GM12878 (cell line): ENCODE data around the gene TXNDC17. TPM values are rescaled to one million over a fixed set of nuclear protein-coding genes. Genes with fewer than 3 reads are reported as not detected.

ENCODE experiments used
- ATAC-seq: fragments of 200-7000 bp; cut with Tn5 transposase; 3 replicates; pipeline ENCODE4 v1.9.1; 2020; ENCODE audit warnings: mild to moderate bottlenecking, moderate library complexity
- BruUV-seq: library from RNA; stranded (reverse); fragments of 400-500 nt; replicated peaks from 2 replicates; lab custom pipeline; 2021; lab: Mats Ljungman, UMichigan
- CTCF ChIA-PET: fragments of 300-600 bp; sonication (Branson Sonifier 250); formaldehyde crosslinking; extraction: SDS; loops from one replicate; lab custom pipeline; 2021; ENCODE audit warnings: inconsistent platforms; lab: Yijun Ruan, JAX
- POLR2A ChIA-PET: fragments of 350-600 bp; formaldehyde crosslinking; extraction: SDS; loops from one replicate; lab custom pipeline; 2021; ENCODE audit warnings: inconsistent platforms; lab: Charles Lee
- RAD21 ChIA-PET: fragments of 300-600 bp; sonication (Branson Sonifier 250); formaldehyde crosslinking; loops from one replicate; lab custom pipeline; 2023; ENCODE audit warnings: antibody characterized with exemption; ENCODE audit not compliant: unreplicated experiment; lab: Charles Lee
- SMC1A ChIA-PET: fragments of 300-600 bp; sonication (Branson Sonifier 250); formaldehyde crosslinking; loops from one replicate; lab custom pipeline; 2023; ENCODE audit not compliant: unreplicated experiment, uncharacterized antibody; lab: Charles Lee
- DNase-seq: peaks from one replicate; pipeline ENCODE4 v3.0.0-alpha.2; 2011; ENCODE audit warnings: low read depth, low spot score
- FAIRE-seq: peaks from 3 replicates; lab custom pipeline; 2011; peaks lifted over from hg19 to GRCh38; lab: Jason Lieb, UNC
- H2AFZ ChIP-seq: 2 replicates; pipeline ENCODE4 v1.6.0; 2011; ENCODE audit warnings: low read depth, low read length, control low read depth; ENCODE audit not compliant: control insufficient read depth
- H3K27ac ChIP-seq: 2 replicates; pipeline ENCODE4 v1.5.1; 2011; ENCODE audit warnings: control low read depth; ENCODE audit not compliant: control insufficient read depth, insufficient read depth
- H3K27me3 ChIP-seq, 2 experiments: replicated peaks in 1 of 2; 2 replicates each; pipeline versions ENCODE4 v1.6.0 to v1.6.1; 2011; ENCODE audit warnings: low read length in 1 of 2; ENCODE audit not compliant: control insufficient read depth in 2 of 2, insufficient read depth in 2 of 2
- H3K36me3 ChIP-seq, 2 experiments: 2 replicates each; pipeline ENCODE4 v1.5.1; 2011; ENCODE audit warnings: low read length in 1 of 2; ENCODE audit not compliant: control insufficient read depth in 2 of 2, insufficient read depth in 2 of 2
- H3K4me1 ChIP-seq: 2 replicates; pipeline ENCODE4 v1.6.1; 2011; ENCODE audit warnings: mild to moderate bottlenecking, low read length, moderate library complexity, mixed read lengths; ENCODE audit not compliant: control insufficient read depth, insufficient read depth
- H3K4me2 ChIP-seq: 2 replicates; pipeline ENCODE4 v1.6.0; 2011; ENCODE audit warnings: control low read depth; ENCODE audit not compliant: control insufficient read depth, insufficient read depth
- H3K4me3 ChIP-seq: fragments of 200-600 bp; sonication (generic); 2 replicates; pipeline ENCODE4 v1.5.1; 2016
- H3K79me2 ChIP-seq: 2 replicates; pipeline ENCODE4 v1.6.0; 2011; ENCODE audit warnings: low read length; ENCODE audit not compliant: control insufficient read depth, insufficient read depth
- H3K9ac ChIP-seq: 2 replicates; pipeline ENCODE4 v1.8.0; 2011; ENCODE audit warnings: low read length, control low read depth, mixed read lengths; ENCODE audit not compliant: control insufficient read depth, insufficient read depth
- H3K9me3 ChIP-seq: replicated peaks from 3 replicates; pipeline ENCODE4 v1.5.1; 2011; ENCODE audit warnings: mild to moderate bottlenecking, low read length; ENCODE audit not compliant: control insufficient read depth, insufficient read depth
- H4K20me1 ChIP-seq: 2 replicates; pipeline ENCODE4 v1.6.0; 2011; ENCODE audit not compliant: control insufficient read depth, insufficient read depth
- CHD1 ChIP-seq: IDR thresholded peaks from 2 replicates; pipeline ENCODE4 v1.6.1; 2012; ENCODE audit warnings: low read depth, low read length, improper control_type of control experiment
- GABPA ChIP-seq: IDR thresholded peaks from 2 replicates; pipeline ENCODE4 v1.6.1; 2014; ENCODE audit warnings: antibody characterized with exemption, low read depth, mild to moderate bottlenecking, inconsistent platforms
- IRF4 ChIP-seq: IDR thresholded peaks from 2 replicates; pipeline ENCODE4 v1.6.1; 2011; ENCODE audit warnings: low read depth, low read length
- MTA2 ChIP-seq: fragments of 450-650 bp; IDR thresholded peaks from 2 replicates; pipeline ENCODE4 v1.6.1; 2016; ENCODE audit warnings: low read depth, mild to moderate bottlenecking, moderate library complexity
- MTA3 ChIP-seq: IDR thresholded peaks from 2 replicates; pipeline ENCODE4 v1.6.1; 2012; ENCODE audit warnings: low read length, inconsistent platforms, borderline replicate concordance
- NFIC ChIP-seq: IDR thresholded peaks from 2 replicates; pipeline ENCODE4 v1.6.1; 2012; ENCODE audit warnings: low read depth, mild to moderate bottlenecking, inconsistent platforms, low read length, moderate library complexity
- NFYA ChIP-seq: IDR thresholded peaks from 2 replicates; pipeline ENCODE4 v1.6.1; 2011; ENCODE audit warnings: low read depth, mild to moderate bottlenecking, low read length, improper control_type of control experiment, borderline replicate concordance
- RAD21 ChIP-seq: IDR thresholded peaks from 2 replicates; pipeline ENCODE4 v1.6.1; 2011; ENCODE audit warnings: mild to moderate bottlenecking, low read depth, low read length, moderate library complexity; ENCODE audit not compliant: insufficient read depth
- RBBP5 ChIP-seq: fragments of 200-600 bp; sonication (generic); conservative IDR thresholded peaks from 2 replicates; pipeline ENCODE4 v1.6.1; 2016
- TAF1 ChIP-seq: IDR thresholded peaks from 2 replicates; pipeline ENCODE4 v1.6.1; 2011; ENCODE audit warnings: mild to moderate bottlenecking, low read depth, low read length, borderline replicate concordance
- YY1 ChIP-seq: IDR thresholded peaks from 2 replicates; pipeline ENCODE4 v1.6.1; 2011; ENCODE audit warnings: low read depth, mild to moderate bottlenecking, low read length
- WGBS: methylation state at CpG from one replicate; pipeline ENCODE4 v1.1.6; 2016; ENCODE audit warnings: low lambda C conversion rate; ENCODE audit not compliant: insufficient replicate concordance, insufficient coverage; ENCODE audit errors: missing lambda C conversion rate; 5-methylcytosine and 5-hydroxymethylcytosine counted together
- in situ Hi-C: fragments of 300-500 bp; cut with MboI; formaldehyde crosslinking; loops from 9 replicates; pipeline ENCODE4 v1.14.3; 2018; ENCODE audit warnings: mixed read lengths
- intact Hi-C: fragments of 100-400 bp; cut with micrococcal nuclease; formaldehyde crosslinking; loops from one replicate; pipeline ENCODE4 v1.14.2; 2022; ENCODE audit not compliant: unreplicated experiment
- polyA plus RNA-seq, 11 experiments: library from polyadenylated mRNA; depleted of rRNA in 4 of 11; unstranded in 6 of 11; stranded (reverse) in 5 of 11; fragments of >200 nt; fragmentation: Nextera tagmentation in 4 of 11; fragmentation: Illumina TruSeq in 1 of 11; extraction: Ambion mirVana in 4 of 11; extraction: Trizol in 1 of 11; gene quantifications; 1 replicate in 1 of 11; 2 replicates in 10 of 11; pipeline versions ENCODE4 v1.2.1 to v1.2.3, GENCODE V29; 2011 to 2016; ENCODE audit warnings: inconsistent platforms in 2 of 11, missing spikeins in 2 of 11, low read depth in 1 of 11
- total RNA-seq, 4 experiments: library from RNA; depleted of rRNA in 3 of 4; stranded (reverse); fragments of >200 nt in 3 of 4; fragmentation: Illumina TruSeq in 1 of 4; extraction: Trizol in 1 of 4; gene quantifications; 2 replicates each; pipeline versions ENCODE4 v1.2.1 to v1.2.3, GENCODE V29; 2013 to 2021
- TF ChIP-seq, protein P1 (sequence below): fragments of 450-650 bp; IDR thresholded peaks from 2 replicates; pipeline ENCODE4 v1.6.1; 2016; ENCODE audit warnings: mild to moderate bottlenecking
- TF ChIP-seq, protein P2 (sequence below): IDR thresholded peaks from 2 replicates; pipeline ENCODE4 v1.6.1; 2011; ENCODE audit warnings: mild to moderate bottlenecking, low read depth, low read length, moderate library complexity; ENCODE audit not compliant: insufficient replicate concordance

The TXNDC17 gene
- total and polyA plus RNA-seq, 10 of the 15 experiments (the other 5 are each of a cell fraction or from before 2014, with no cell fraction given) = 124 to 957 (median 216) TPM

DNA sequence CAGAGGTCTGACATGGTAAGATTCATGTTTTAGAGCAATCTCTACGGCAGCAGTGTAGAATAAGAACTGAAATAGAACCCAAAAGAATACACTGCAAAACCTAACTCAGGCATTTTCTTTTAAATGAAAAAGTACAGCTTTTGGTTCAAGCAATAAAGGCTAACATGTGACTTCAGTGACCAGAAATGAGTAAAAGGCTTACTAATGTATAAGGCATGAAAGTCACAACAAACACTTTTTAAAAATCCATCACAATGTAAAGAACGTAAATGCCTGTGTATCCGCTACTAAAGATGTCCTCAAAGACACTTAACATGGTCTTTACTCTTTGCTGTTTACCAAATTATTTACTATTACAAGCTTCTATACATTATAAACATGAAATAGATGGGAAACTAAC, 16.9 kb upstream of the TXNDC17 start (continued):
- TF ChIP-seq, protein P1, sequence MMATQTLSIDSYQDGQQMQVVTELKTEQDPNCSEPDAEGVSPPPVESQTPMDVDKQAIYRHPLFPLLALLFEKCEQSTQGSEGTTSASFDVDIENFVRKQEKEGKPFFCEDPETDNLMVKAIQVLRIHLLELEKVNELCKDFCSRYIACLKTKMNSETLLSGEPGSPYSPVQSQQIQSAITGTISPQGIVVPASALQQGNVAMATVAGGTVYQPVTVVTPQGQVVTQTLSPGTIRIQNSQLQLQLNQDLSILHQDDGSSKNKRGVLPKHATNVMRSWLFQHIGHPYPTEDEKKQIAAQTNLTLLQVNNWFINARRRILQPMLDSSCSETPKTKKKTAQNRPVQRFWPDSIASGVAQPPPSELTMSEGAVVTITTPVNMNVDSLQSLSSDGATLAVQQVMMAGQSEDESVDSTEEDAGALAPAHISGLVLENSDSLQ = no peak
- TF ChIP-seq MTA2 (no peak), YY1 (no peak), IRF4 (no peak), NFIC (no peak), MTA3 (no peak)
- TF ChIP-seq, protein P2, sequence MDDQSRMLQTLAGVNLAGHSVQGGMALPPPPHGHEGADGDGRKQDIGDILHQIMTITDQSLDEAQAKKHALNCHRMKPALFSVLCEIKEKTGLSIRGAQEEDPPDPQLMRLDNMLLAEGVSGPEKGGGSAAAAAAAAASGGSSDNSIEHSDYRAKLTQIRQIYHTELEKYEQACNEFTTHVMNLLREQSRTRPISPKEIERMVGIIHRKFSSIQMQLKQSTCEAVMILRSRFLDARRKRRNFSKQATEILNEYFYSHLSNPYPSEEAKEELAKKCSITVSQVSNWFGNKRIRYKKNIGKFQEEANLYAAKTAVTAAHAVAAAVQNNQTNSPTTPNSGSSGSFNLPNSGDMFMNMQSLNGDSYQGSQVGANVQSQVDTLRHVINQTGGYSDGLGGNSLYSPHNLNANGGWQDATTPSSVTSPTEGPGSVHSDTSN = no peak

DNA sequence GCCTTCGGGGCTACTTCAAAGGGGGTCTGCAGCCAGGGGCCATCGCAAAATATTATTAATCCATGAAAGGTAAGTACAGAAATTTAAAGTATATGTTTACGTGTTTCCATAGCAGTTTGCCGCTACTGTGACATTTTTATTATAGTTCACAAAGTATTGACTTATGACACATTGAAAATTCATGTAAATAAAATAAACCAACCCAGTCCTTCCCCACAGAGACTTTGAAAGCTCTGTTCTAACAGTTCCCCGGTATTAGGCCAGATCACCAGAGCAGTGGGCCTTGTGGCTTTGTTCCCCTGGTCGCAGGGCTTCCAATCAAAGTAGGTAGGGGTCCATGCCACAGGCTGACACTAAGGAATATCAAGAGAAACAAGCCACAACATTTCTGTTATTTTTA, 14.2 kb upstream of the TXNDC17 start:
- CTCF ChIA-PET = no interaction called here
- no peak for FAIRE-seq
- H3K36me3 ChIP-seq = peaks cover 2 to 5% of the 10 kb centered on the region in 2 experiments
- no TSS peak for BruUV-seq
- H3K27me3 ChIP-seq = no peaks in the 10 kb centered on the region
- no peak overlapping the region for H3K4me3 ChIP-seq
- H2AFZ ChIP-seq = no peak overlapping the region
- intact Hi-C loops (no loop called here), in situ Hi-C loops (no loop called here)
- H3K79me2 ChIP-seq = no peaks in the 10 kb centered on the region
- H3K9ac ChIP-seq = no peak overlapping the region
- H4K20me1 ChIP-seq = no peaks in the 10 kb centered on the region
- no peak for ATAC-seq
- SMC1A ChIA-PET = no interaction called here
- RAD21 ChIA-PET = no interaction called here
- POLR2A ChIA-PET = no interaction called here
- H3K27ac ChIP-seq = no peak overlapping the region
- no peaks in the 10 kb centered on the region for H3K4me1 ChIP-seq
- TF ChIP-seq TAF1 (no peak), GABPA (no peak), NFYA (no peak), CHD1 (no peak), RBBP5 (no peak), RAD21 (no peak)
- no peak for DNase-seq
- H3K4me2 ChIP-seq = no peak overlapping the region
- H3K9me3 ChIP-seq = no peaks in the 10 kb centered on the region
- WGBS = 88% methylated on average over 6 of the region's 6 CpGs
